ENCODE data around the gene SS18L1.

GRCh38 chr20:62231292-62231691 is 87.7 kb downstream of the SS18L1 start:
- TF ChIP-seq CTCF (IDR thresholded peaks at IDR 0.05; ENCODE audit: insufficient read depth, low read length, poor library complexity, severe bottlenecking) (no peak), EZH2phosphoT487 (conservative IDR thresholded peaks at IDR 0.05; ENCODE audit: low read length) (no peak)

Data from SU-DHL-6 (cell line).